Cerebellar nuclear complex (tissue), 1 donor: ENCODE results near the gene GALNT2.
A peak's percentile ranks its signal among the peaks of the same experiment; 100 is the strongest.

Source experiments
- DNase-seq, 2 experiments: peaks; one replicate each; lab custom pipeline; 2025; lab: John Stamatoyannopoulos, UW

Gene GALNT2

DNA sequence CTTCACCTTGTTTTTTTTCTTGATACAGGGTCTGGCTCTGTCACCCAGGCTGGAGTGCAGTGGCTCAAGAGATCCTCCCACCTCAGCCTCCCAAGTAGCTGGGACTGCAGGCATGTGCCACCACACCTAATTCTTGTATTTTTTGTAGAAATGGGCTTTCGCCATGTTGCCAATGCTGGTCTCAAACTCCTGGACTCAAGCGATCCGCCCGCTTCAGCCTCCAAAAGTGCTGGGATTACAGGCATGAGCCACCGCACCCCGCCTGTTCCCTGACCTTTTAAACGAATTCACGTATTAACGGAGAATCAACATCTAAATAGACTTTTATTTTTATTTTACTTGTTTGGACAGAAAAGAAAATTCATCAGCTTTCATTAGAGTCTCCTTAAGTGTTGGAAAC is 254.3 kb downstream of the GALNT2 start:
- no peak for DNase-seq

DNA sequence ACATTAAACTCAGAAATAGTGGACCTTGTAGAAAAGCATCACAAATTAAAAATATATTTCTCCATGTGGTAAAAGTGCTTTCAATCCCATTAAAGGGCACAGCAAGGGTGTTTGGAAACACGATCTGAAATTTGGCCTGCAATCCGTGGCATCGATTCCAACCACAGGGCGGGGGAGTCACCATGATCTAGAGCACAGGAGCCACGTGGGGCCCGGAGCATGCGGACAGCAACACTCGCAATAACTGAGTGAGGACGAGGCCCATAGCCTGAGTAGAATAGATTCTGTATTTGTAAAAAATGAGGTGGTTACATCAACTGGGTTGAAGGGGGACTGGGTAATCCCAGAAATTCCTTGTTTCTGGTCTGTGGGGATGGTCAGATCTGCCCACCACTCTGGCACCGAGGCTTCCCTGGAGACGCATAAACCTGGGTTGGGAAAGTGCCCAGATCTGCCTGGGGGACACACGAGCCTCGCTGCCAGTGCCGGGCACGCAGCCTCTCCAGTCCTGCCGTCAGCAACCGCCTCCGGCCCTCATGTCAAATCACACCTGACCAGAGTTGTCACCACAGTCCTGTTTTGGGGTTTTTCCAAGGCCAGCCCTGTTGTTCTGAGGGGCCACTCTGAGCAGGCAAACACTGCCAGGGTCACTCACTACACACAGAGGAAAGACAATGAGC is 254.8 kb downstream of the GALNT2 start:
- DNase-seq = peak in 1 of 2 experiments; percentile 20

DNA sequence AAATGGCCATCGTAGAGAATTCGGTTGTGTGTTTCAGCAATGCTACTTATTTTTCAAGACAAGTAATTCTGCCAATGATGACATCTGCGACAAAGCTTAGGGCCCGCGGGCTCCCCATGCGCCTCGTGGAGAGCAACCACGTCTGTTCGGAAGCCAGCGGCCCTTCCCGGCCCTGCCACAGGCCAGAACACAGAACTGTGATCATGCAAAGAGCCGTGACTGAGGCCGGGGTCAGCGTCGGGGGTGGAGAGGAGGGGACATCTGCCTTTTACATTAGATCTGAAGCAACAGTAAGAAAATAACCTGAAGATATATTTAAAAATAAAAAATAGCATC is 255.4 kb downstream of the GALNT2 start:
- DNase-seq = no peak

DNA sequence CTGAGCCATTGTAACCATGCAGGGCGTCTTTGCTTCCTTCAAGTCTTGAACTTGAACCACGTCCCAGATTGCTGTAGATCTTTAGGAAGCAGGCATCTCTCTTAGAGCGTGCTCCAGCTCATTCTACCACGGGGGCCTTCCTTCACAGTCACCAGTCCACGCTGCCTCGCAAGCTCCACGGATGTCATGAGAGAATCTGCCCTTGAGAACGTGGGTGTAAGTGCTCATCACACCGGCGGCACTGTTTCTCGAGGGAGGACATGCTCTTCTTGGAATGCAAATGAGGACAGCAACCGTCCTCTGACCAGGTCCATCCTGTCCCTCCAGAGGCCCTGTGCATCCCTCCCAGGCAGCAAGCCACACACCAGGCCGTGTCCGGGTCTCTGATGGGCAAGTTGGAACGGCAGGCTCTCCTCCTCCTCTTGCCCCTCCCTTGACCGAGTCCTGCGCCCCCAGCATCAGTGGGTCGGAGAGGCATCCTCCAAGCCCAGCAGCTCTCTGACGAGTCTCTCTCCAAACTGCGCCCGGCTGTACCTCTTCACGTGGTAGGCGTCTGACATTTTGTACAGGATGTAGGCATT is 256.0 kb downstream of the GALNT2 start:
- no peak for DNase-seq

GRCh38 chr1:230323686-230324085 is 256.6 kb downstream of the GALNT2 start:
- no peak for DNase-seq

DNA sequence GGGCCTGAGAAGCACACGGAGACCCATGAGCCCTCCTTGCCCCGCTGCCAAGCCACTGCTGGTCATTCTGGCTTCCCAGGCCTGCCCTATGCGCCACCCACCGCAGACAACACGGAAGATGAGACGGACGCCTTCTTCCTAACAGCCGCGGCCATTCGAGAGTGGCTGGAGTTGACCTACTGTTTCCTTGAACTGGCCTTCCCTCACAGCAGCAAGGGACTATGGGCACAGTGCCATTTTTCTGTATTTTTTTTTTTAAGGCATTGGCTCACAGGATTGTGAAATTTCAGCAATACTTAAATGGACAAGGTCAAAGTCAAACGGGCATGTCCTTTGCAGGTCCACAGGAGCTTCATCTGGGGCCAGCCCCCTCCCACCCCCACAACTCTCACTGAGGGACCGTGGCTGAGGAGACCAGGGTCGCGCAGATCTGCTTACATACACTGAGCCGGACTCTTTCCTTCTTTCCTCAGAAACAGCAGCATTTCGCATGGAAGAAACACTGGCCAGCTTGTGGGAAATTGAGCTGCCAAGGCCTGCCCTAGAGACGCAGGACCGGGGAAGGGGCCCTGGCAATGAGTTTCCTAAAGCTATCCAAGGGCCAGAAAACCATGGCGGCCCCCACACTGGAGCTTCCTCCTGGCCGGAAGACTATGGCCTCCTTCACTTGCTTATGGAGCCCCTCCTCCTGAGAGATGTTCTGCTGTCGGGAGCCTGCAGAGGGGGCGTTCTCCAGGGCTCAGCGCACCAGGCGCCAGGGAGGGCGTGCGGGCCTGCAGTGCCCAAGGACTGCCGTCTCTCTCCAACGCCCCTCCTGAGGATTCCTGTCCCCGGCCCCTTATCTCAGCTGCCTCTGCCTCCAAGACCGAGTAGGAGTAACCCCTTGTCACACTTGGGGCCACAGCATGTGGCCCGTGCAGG is 260.2 kb downstream of the GALNT2 start:
- no peak for DNase-seq

GRCh38 chr1:230327892-230328284 is 260.9 kb downstream of the GALNT2 start:
- DNase-seq = no peak

GRCh38 chr1:230328342-230329015 is 261.4 kb downstream of the GALNT2 start:
- no peak for DNase-seq

GRCh38 chr1:230330157-230330556 is 263.1 kb downstream of the GALNT2 start:
- no peak for DNase-seq
